Ovary (tissue), 3 donors: ENCODE data around the gene THADA.

Experiments
- CTCF ChIP-seq, 3 donors: fragments of 450-650 bp in 2 of 3; fragments of 200-600 bp in 1 of 3; IDR thresholded peaks; one replicate each; pipeline versions ENCODE4 v1.5.1 to v1.8.0; 2016 to 2022; ENCODE audit warnings: antibody characterized with exemption in 3 of 3, mild to moderate bottlenecking in 1 of 3
- POLR2A ChIP-seq: fragments of 450-650 bp; IDR thresholded peaks from one replicate; pipeline ENCODE4 v1.6.1; 2017; ENCODE audit warnings: antibody characterized with exemption, mild to moderate bottlenecking, moderate library complexity
- donor health status: DM: no; HTN: no; CAD: no.

DNA sequence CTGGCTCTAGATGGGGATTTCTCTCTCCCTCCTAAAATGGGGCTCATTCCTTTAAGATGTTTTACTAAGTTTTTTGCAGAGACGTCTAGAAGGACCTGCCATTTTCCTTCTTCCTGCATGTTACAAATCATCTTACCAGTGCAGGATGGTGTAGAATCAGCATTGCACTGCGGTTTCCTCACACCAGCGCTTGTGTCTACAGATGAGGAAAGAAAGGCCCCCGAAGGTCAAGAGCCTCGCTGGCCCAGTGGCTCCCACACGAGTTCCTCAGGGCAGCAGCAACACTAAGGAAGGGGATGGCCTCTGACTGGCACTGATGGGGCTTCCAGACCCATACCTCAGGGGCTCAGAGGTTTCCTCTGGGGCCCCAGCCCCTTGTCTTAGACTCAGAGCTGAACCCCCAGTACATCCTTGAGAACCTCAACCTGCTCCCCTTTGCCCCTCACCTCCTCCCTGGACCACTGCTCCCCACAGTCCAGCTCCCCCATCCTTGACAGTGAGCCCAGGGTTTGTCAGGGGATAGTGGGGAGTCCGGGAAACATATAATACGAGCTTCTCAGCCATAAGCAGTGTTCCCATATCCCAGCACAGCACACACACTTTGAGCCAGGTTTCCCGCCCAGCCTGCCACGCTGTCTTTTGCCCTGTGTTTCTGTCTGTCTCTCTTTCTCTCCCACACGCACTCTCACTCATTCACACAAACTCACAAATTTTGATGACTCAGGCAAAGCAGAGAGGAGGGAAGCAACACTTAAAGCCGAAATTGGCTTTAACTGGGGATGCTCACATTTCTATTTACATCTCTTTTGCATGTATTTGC lies 398.9 kb downstream of the THADA start:
- TF ChIP-seq CTCF (IDR thresholded peaks at IDR 0.05) (no peak), POLR2A (no peak)
